HG02678 (cell line): ENCODE measurements around the gene CYP26A1.

Experiments
- ATAC-seq: cut with Tn5 transposase; IDR thresholded peaks from one replicate; pipeline ENCODE4 v1.9.1; 2021; ENCODE audit warnings: mild to moderate bottlenecking, moderate library complexity; ENCODE audit not compliant: unreplicated experiment

Gene CYP26A1

GRCh38 chr10:93115661-93116383, 42.1 kb downstream of the CYP26A1 start:
- peak; percentile 60 for ATAC-seq

GRCh38 chr10:93121311-93121710, 47.6 kb downstream of the CYP26A1 start:
- ATAC-seq = no peak

GRCh38 chr10:93123766-93124165, 50.1 kb downstream of the CYP26A1 start:
- no peak for ATAC-seq

- peak; percentile 75 for ATAC-seq
Observed at GRCh38 chr10:93124580-93125318, 51.1 kb downstream of the CYP26A1 start.

GRCh38 chr10:93125966-93126365, 52.3 kb downstream of the CYP26A1 start:
- no peak for ATAC-seq

- no peak for ATAC-seq
Observed at GRCh38 chr10:93126483-93127052, 52.9 kb downstream of the CYP26A1 start.
